ENCODE measurements around the gene CCSER1.
A peak's percentile ranks its signal among the peaks of the same experiment; 100 is the strongest.
"Not testable (repeated sequence)": the region's sequence is repeated elsewhere in the genome, so short reads cannot be mapped to it uniquely, and the experiment has no call there.

Gene CCSER1

DNA sequence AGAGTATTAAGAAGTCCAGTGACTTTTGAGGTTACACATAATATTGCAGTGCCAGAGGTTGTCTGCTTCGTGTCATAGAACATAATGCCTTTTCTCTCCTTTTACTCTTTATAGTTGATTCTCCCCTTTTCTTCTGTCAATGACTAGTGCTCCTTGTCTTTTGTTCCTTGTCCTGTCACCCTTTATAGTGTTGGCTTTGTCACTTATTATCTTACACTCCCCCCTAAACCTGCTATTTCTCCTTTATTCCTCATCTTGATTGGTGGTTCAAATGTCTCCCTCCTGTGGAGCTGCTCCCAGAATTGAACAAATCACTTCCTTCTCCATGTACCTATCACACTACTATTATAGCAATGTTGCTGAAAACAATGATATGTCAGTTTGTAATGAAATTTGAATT is 1320.0 kb downstream of the CCSER1 start:
- no peak for DNase-seq (ENCODE audit: low spot score)

DNA sequence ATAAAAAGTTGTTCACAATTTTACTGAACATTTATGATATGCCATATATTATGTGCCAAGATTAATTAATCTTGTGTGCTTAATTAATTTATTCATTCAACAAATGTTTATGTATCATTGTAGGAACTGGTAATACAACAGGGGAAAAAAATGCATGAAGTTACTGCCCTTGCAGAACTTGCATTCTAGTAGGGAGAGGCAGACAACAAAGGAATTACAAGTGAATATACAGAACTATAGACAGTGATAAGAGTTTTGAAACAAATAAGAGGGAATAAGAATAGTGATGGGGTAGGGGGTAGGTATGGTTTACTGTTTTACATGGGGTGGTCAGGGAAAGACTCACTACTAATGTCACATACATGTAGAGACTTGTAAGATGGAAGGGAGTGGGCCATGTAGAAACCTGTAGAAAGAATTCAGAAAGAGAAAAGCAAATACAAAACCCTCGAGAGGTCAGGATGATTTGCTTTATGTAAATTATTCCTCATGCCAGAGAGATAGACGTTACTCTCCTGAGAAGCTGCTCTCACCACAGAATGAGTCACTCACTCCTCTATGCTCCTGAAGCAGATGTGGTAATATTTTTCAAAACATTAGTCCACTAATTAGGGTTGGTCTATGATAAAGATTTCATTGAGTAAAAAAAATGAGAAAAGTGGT is 1321.6 kb downstream of the CCSER1 start:
- ChIA-PET CTCF (no interaction called here), POLR2A (ENCODE audit: low non-redundant PET) (no interaction called here)
- TF ChIP-seq CTCF (conservative IDR thresholded peaks at IDR 0.05; ENCODE audit: low read depth) = no peak
- H3K27ac ChIP-seq = no peak overlapping the region
- DNase-seq (ENCODE audit: low spot score) = peak; percentile 25

More for the DNA sequence above, 1320.0 kb downstream of the CCSER1 start:
- CTCF ChIA-PET = no interaction called here
- H3K27ac ChIP-seq = no peak overlapping the region
- no peak for TF ChIP-seq CTCF (conservative IDR thresholded peaks at IDR 0.05; ENCODE audit: low read depth)
- POLR2A ChIA-PET (ENCODE audit: low non-redundant PET) = no interaction called here

DNA sequence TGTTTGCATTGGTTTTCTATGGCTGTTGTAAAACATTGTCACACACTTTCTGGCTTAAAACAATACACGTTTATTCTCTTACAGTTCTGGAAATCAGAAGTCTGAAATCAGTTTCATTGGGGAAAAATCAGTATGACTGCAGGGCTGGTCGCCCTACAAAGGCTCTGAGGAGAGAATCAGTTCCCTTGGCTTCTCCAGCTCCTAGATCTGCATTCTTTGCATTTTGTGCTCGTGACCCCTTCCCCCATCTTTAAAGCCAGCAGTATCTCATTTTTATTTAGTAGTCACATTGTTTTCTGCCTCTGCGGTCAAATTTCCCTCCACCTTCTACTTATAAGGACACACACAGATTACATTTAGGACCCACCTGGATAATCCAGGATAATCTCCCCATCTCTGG is 1326.9 kb downstream of the CCSER1 start:
- no peak overlapping the region for H3K27ac ChIP-seq
- no peak for TF ChIP-seq CTCF (conservative IDR thresholded peaks at IDR 0.05; ENCODE audit: low read depth)
- CTCF ChIA-PET = no interaction called here
- no peak for DNase-seq (ENCODE audit: low spot score)
- POLR2A ChIA-PET (ENCODE audit: low non-redundant PET) = no interaction called here

- CTCF ChIA-PET; POLR2A ChIA-PET (ENCODE audit: low non-redundant PET); DNase-seq (ENCODE audit: low spot score); H3K27ac ChIP-seq: not testable (repeated sequence)
Observed at GRCh38 chr4:91462566-91462965, 1335.4 kb downstream of the CCSER1 start.

GRCh38 chr4:91470671-91471070 is 1343.5 kb downstream of the CCSER1 start:
- no peak for TF ChIP-seq CTCF (conservative IDR thresholded peaks at IDR 0.05; ENCODE audit: low read depth)
- POLR2A ChIA-PET (ENCODE audit: low non-redundant PET) = no interaction called here
- H3K27ac ChIP-seq = no peak overlapping the region
- CTCF ChIA-PET = no interaction called here
- DNase-seq (ENCODE audit: low spot score) = no peak

DNA sequence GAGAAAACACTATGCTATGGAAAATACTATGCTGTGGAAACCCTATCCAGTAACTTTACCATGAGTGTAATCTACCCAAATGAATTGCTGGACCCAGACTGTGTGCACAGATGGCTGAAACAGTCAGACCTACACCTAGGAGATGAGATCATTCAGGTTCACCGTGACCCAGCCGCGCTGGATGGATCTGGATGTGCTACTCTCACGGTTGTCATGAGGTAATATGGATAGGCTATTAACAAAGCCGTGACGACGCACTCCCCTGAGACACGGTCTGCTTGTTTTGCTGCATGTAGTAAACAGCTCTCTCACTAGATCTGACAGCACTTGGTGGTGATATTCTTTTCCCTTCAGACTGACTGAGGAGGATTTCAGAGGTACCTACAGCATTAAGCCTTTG is 1344.1 kb downstream of the CCSER1 start:
- DNase-seq (ENCODE audit: low spot score) = no peak
- TF ChIP-seq CTCF (conservative IDR thresholded peaks at IDR 0.05; ENCODE audit: low read depth) = no peak
- ChIA-PET POLR2A (ENCODE audit: low non-redundant PET) (no interaction called here), CTCF (no interaction called here)
- H3K27ac ChIP-seq = no peak overlapping the region

DNA sequence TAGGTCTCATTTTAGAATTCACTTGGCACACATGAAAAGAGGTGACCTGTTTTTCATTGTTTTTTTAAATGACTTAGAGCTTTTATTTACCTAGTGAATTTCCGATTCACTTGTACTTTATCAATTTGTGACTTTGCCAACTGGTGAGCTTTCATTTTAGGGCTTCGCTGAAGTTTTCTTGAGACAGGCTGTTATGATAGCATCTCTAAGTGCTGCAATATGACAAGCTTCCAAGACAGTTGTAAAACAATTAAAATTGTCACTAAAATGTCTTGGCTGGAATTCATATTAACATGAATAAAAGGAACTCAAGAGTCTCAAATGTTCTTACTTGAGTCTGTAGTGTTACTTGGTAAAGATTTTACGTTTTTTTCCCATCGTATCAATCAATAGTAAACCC is 1344.9 kb downstream of the CCSER1 start:
- ChIA-PET CTCF (no interaction called here), POLR2A (ENCODE audit: low non-redundant PET) (no interaction called here)
- no peak for DNase-seq (ENCODE audit: low spot score)
- no peak overlapping the region for H3K27ac ChIP-seq
- no peak for TF ChIP-seq CTCF (conservative IDR thresholded peaks at IDR 0.05; ENCODE audit: low read depth)

All from RWPE1 (cell line).